Rectal smooth muscle tissue (tissue), 1 donor: Measurements from ENCODE around the gene VHLL.
A peak's percentile ranks its signal among the peaks of the same experiment; 100 is the strongest.
"Not testable (repeated sequence)": the region's sequence is repeated elsewhere in the genome, so short reads cannot be mapped to it uniquely, and the experiment has no call there.

Experiments
- H3K27ac ChIP-seq: one replicate; pipeline ENCODE4 v1.7.0; 2013; ENCODE audit warnings: low read depth, low read length, inconsistent platforms
- H3K27me3 ChIP-seq: one replicate; pipeline ENCODE4 v1.7.0; 2013; ENCODE audit warnings: low read length; ENCODE audit not compliant: control insufficient read depth, insufficient read depth
- H3K36me3 ChIP-seq: one replicate; pipeline ENCODE4 v1.7.0; 2013; ENCODE audit warnings: low read length; ENCODE audit not compliant: control insufficient read depth, insufficient read depth
- H3K4me1 ChIP-seq: one replicate; pipeline ENCODE4 v1.7.0; 2013; ENCODE audit warnings: low read length; ENCODE audit not compliant: control insufficient read depth, insufficient read depth
- H3K4me3 ChIP-seq: one replicate; pipeline ENCODE4 v1.7.0; 2013; ENCODE audit warnings: low read length
- H3K9ac ChIP-seq: one replicate; pipeline ENCODE4 v1.7.0; 2013; ENCODE audit warnings: low read length

VHLL gene

DNA sequence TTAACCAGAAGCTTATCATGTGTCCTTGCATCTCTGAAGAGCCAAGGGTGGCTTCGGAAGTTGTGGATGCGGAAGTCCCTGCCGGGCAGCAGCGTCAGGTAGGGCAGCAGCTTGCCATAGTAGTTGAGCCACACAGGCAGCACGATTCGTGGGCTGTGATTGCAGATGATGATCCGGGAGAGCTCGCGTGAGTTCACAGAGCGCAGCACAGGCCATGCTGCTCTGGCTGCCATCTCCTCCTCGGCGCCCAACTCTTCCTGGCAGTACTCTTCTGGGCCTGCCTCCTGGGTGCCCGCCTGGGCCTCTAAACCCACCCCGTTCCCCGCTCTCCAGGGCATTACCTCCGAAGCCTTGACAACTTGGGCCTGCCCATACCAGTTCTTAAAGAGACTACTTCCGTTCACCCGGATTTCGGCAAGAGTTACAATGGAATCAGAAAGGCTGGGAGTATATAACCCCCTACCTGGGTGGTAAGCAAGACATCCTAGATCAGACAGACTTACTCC lies at the start of gene VHLL:
VHLL (minus strand) TSS at position 456 of the 506 bp plus-strand sequence; CDS start at position 338, 118 bp downstream.
- no peaks in the 10 kb centered on the region for H3K36me3 ChIP-seq
- no peak within 1 kb of the TSS for H3K27ac ChIP-seq
- no peak within 1 kb of the TSS for H3K4me3 ChIP-seq
- no peak within 1 kb of the TSS for H3K9ac ChIP-seq
- H3K27me3 ChIP-seq, result no peaks in the 10 kb centered on the region
- peaks cover 7% of the 10 kb centered on the region for H3K4me1 ChIP-seq

DNA sequence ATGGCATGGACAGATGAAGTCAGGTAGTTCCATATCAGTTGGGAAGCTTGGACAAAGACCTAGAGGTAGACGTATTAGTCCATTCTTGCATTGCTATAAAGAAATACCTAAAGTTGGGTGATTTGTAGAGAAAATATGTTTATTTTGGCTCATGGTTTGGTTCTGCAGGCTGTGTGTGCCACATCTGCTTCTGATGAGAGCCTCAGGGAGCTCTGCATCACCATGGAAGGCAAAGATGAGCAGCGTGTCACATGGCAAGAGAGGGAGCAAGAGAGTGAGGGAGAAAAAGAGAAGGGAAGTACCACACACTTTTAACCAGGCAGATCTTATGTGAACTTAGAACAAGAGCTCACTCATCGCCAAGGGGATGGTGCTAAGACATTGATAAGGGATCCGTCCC lies 48.2 kb upstream of the VHLL start:
- Histone ChIP-seq H3K4me1 (no peaks in the 10 kb centered on the region), H3K27me3 (no peaks in the 10 kb centered on the region), H3K9ac (no peak overlapping the region), H3K36me3 (no peaks in the 10 kb centered on the region), H3K27ac (no peak overlapping the region), H3K4me3 (no peak overlapping the region)

DNA sequence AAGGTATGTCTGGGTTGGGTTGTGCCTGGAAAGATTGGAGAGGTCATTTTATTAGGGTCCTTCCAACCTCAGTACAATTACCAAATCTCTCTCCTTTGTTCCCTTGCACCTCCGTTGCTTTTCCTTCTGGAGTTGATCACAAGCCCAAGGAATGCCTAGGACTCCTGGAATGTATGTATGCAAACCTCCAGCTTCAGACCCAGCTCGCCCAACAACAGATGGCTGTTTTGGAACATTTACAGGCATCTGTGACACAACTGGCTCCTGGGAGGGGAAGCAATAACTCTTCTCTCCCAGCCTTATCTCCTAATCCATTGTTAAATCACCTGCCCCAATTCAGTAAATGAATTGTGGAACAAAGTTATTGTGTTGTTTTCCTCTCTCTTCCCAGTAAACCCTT lies 47.5 kb upstream of the VHLL start:
- Histone ChIP-seq H3K4me1 (no peaks in the 10 kb centered on the region), H3K36me3 (no peaks in the 10 kb centered on the region), H3K9ac (no peak overlapping the region), H3K27ac (no peak overlapping the region), H3K27me3 (no peaks in the 10 kb centered on the region), H3K4me3 (no peak overlapping the region)

DNA sequence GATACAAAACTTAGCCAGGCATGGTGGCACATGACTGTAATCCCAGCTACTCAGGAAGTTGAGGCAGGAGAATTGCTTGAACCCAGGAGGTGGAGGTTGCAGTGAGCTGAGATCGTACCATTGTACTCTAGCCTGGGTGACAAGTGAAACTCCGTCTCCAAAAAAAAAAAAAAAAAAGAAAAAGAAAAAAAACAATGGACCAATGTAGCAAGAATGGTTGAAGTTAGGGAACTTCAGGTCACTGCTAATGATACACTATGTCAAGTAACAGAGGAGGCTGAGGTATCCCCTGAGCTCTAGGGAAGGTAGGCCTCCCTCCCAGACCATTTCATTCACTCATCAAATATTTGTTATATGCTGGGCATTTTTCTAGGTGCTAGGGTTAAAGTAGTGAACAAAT lies 46.9 kb upstream of the VHLL start:
- H3K36me3 ChIP-seq, H3K27ac ChIP-seq, H3K9ac ChIP-seq, H3K27me3 ChIP-seq, H3K4me3 ChIP-seq, H3K4me1 ChIP-seq: not testable (repeated sequence)

DNA sequence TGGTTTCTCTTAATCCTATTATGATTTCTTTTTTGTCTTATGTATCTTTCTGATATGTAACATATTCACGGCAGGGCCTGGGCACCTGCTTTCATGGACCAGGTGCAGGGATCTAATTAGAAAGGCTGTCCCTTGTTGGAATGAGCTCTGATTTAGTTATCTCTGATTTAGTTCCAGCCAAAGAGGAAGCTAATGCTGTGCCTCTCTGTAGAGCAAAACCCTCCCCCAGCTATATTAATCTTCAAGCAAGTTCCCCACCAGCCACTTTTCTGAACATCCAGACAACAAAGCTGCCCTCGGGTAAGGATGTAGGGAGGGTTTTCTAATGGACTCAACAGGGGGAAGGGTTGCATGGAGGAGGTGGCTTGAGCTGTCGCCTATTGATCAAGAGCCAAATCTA lies 45.3 kb upstream of the VHLL start:
- H3K27ac ChIP-seq, result no peak overlapping the region
- no peaks in the 10 kb centered on the region for H3K27me3 ChIP-seq
- no peaks in the 10 kb centered on the region for H3K36me3 ChIP-seq
- no peak overlapping the region for H3K4me3 ChIP-seq
- H3K9ac ChIP-seq, result no peak overlapping the region
- no peaks in the 10 kb centered on the region for H3K4me1 ChIP-seq

DNA sequence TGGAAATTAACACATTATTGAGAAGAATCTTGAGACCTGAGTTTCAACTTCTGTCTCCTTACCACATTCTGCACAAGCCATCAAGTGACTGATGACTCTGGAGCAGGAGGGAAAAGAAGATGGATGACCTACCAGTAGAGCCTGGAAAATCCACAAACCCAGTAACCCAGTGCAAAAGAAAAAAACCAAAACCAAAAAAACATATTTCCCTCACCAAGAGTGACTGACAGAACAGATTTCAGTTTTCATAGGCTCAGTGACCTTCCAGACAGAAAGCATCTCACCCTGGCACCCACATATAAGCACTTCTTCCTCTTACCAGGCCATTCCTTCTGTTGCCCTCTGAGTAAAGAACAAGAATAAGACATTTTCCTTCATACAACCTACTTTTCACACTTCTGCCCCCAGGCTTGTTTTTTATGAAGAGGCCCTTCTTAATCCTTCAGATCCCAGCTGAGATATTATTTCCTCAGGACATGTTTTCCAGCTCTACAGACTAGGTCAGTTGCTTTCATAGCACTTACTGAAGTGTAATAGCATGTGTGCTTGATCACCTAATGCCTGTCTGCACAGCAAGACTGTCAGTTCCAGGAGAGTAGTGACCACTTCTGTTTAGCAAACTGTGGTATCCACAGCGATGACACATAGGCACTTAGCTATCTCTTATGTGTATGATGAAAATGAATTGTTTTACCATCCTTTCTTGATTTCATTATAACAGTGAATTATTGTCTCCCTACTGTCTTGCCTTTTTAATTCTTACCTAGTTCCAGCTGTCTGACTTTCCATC lies 43.3 kb upstream of the VHLL start:
- H3K27ac ChIP-seq, result no peak overlapping the region
- H3K27me3 ChIP-seq, result no peaks in the 10 kb centered on the region

DNA sequence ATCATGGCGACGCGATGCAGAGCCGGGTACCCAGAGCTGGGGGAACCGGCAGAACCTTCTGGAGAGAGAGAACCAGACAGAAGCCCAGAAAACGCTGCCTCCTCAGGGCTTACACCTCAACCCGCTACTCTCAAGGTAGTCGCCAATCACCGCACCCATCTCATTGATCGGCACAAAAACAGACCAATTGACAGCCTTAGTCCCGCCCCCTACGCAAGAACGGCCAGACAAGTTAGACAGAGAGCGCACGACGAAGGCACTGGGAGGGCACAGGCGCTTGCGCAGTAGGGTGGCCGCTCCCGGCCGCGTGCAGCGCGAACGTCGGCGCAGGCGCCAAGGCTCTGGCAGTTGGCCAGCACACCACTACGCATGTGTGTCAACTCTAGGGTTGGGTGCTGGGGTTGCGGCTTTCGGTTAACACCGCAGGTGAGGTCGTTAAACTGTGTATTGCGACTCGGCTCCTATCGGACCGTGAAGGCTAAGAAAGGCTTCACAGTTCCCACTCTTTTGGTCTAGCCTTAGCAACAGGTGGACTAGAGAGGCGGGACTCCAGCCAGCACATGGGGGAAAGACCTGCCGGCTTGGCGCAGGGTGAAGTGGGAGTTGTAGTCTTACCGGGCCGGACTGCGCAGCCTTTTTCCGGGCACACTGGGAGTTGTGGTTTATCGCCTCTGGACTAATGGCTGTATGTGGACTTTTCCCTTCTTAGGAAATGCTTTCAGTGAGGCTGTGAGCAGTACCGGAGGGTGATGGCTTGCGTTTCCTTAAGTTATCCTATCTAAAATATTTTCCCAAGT lies 39.3 kb upstream of the VHLL start, which contains the start of the genes CCT3 and TSACC:
CCT3 (minus strand) TSS at position 113 of the 797 bp plus-strand sequence; CDS start at position 5, 108 bp downstream.
TSACC (plus strand) TSS at position 347 of the 797 bp plus-strand sequence. CDS start 1,232 bp downstream, outside the sequence.
- Histone ChIP-seq H3K27ac (peak within 1 kb of the TSS; percentile 74), H3K4me3 (peak within 1 kb of the TSS; percentile 100), H3K4me1 (peaks cover 8% of the 10 kb centered on the region), H3K9ac (peak within 1 kb of the TSS; percentile 82), H3K36me3 (peaks cover 7% of the 10 kb centered on the region), H3K27me3 (no peaks in the 10 kb centered on the region)

More for the DNA sequence above, 43.3 kb upstream of the VHLL start:
- H3K9ac ChIP-seq, result no peak overlapping the region
- no peaks in the 10 kb centered on the region for H3K4me1 ChIP-seq
- no peaks in the 10 kb centered on the region for H3K36me3 ChIP-seq
- no peak overlapping the region for H3K4me3 ChIP-seq

DNA sequence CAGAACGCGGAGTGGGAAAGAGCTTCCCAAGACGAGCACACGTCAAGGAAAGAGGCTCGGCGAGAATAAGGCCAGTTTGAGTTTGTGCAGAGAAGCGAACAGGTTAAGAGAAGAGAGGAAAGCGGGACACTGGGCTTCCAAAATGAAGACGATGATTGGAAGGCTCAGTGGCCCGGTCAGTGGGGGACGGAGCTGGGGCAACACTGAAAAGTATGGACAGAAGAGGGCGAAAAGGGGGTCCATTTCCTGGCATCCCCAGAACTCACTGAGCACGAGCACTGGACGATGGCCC lies 38.7 kb upstream of the VHLL start:
- Histone ChIP-seq H3K27ac (peak overlapping the region; percentile 38), H3K36me3 (peaks cover 8% of the 10 kb centered on the region), H3K4me1 (peaks cover 8% of the 10 kb centered on the region), H3K27me3 (no peaks in the 10 kb centered on the region), H3K4me3 (peak overlapping the region; percentile 100), H3K9ac (peak overlapping the region; percentile 82)

DNA sequence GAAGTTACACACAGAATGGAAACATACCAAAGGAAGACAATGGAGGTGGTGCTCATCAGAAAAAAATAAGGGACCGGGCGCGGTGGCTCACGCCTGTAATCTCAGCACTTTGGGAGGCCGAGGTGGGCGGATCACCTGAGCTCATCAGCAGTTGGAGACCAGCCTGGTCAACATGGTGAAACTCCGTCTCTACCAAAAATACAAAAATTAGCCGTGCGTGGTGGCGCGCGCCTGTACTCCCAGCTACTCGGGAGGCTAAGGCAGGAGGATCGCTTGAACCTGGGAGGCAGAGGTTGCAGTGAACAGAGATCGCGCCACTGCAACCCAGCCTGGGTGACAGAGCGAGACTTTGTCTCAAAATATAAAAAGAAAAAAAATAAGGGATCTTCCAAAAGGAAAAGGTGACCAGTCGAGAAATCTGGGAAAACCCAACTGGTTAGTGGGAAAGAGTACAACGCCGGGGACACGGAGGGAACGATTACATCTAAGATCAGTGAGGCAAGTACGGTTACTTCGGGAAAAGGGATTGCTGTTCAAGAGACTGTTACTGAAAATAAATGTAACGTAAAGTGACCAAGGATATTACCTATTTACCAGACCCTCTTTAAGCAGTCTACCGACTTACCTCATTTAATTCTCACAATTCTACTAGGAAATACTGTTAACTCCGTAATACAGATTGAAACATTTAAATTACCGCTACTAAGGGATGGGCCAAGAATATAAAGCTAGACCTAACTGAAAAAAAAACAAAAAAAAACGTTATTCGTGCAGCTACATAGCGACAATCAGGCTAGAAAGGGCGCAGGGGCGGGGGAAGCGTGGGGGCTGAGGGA lies 38.2 kb upstream of the VHLL start:
- Histone ChIP-seq H3K9ac (peak overlapping the region; percentile 82), H3K4me1 (peaks cover 8% of the 10 kb centered on the region), H3K27ac (peak overlapping the region; percentile 38), H3K4me3 (peak overlapping the region; percentile 100), H3K27me3 (no peaks in the 10 kb centered on the region), H3K36me3 (peaks cover 13% of the 10 kb centered on the region)

DNA sequence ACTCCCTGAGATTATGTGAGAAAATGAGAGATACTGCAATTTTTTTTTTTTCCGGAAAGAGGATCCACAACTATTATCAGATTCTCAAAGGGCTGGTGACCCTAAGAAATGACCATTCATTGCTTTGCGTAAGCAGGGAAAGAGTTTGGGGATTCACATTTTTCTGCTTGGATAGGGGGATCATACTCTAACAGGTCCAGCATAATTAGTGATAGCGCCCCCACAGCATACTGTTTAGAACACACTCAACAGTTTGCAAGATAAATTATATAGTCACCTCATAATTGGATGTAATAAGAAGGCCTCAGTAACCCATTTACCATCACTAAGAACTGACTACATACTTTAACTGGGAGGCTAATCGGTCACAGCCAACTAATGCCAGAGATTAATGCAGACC lies 37.1 kb upstream of the VHLL start:
- H3K4me1 ChIP-seq, result peaks cover 8% of the 10 kb centered on the region
- no peak overlapping the region for H3K9ac ChIP-seq
- no peak overlapping the region for H3K4me3 ChIP-seq

DNA sequence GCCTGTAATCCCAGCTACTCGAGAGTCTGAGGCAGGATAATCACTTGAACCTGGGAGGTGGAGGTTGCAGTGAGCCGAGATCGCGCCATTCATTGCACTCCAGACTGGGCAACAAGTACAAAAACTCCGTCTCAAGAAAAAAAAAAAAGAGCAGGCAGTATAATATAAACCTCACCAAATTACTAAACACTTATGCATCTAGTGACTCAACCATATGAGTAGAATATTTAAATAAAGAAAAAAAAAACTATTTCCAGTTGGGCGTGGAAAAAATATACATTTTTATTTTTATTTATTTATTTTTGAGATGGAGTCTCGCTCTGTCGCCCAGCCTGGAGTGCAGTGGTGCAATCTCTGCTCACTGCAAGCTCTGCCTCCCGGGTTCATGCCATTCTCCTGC lies 24.1 kb upstream of the VHLL start:
- H3K27ac ChIP-seq, H3K9ac ChIP-seq, H3K27me3 ChIP-seq, H3K4me3 ChIP-seq, H3K4me1 ChIP-seq: not testable (repeated sequence)
- peaks cover 38% of the 10 kb centered on the region for H3K36me3 ChIP-seq

More for the DNA sequence above, 37.1 kb upstream of the VHLL start:
- no peak overlapping the region for H3K27ac ChIP-seq
- no peaks in the 10 kb centered on the region for H3K27me3 ChIP-seq
- H3K36me3 ChIP-seq, result peaks cover 13% of the 10 kb centered on the region

DNA sequence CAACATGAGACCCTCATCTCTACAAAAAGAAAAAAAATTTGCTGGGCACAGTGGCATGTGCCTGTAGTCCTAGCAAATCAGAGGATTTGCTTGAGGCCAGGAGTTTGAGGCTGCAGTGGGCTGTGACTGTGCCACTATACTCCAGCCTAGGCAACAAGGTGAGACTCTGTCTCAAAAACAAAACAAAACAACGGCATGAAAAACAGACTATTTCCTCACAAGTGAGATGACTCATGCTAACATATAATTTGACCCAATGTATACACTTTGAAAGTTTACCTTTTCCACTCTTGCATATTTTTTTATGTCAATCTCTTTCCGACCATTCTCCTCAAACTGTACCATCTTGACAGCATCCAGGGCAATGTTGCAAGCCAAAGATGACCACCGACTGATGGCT lies 21.5 kb upstream of the VHLL start:
- Histone ChIP-seq H3K4me1 (no peaks in the 10 kb centered on the region), H3K9ac (no peak overlapping the region), H3K4me3 (no peak overlapping the region), H3K27ac (no peak overlapping the region), H3K27me3 (no peaks in the 10 kb centered on the region), H3K36me3 (peaks cover 52% of the 10 kb centered on the region)
